Lower leg skin (tissue), 4 donors: ENCODE measurements around the gene UPB1. TPM values are rescaled to one million over a fixed set of nuclear protein-coding genes. Genes with fewer than 3 reads are reported as not detected.

Source experiments
- DNase-seq, 2 donors: peaks; one replicate each; pipeline ENCODE4 v3.0.0-alpha.2; 2019; ENCODE audit warnings: low spot score in 2 of 2
- H3K4me3 ChIP-seq: fragments of 200-600 bp; sonication (generic); 2 replicates; pipeline ENCODE4 v1.5.1; 2017; ENCODE audit warnings: mild to moderate bottlenecking, low read depth; ENCODE audit not compliant: poor library complexity, severe bottlenecking
- CTCF ChIP-seq, 3 donors: fragments of 450-650 bp; IDR thresholded peaks; one replicate each; pipeline ENCODE4 v1.5.1; 2016; ENCODE audit warnings: antibody characterized with exemption in 3 of 3, mild to moderate bottlenecking in 3 of 3, moderate library complexity in 2 of 3
- POLR2A ChIP-seq, 2 donors: fragments of 450-650 bp; IDR thresholded peaks; one replicate each; pipeline ENCODE4 v1.6.1; 2016 to 2017; ENCODE audit warnings: antibody characterized with exemption in 2 of 2, mild to moderate bottlenecking in 1 of 2, moderate library complexity in 1 of 2
- WGBS, 2 donors: methylation state at CpG; one replicate each; pipeline ENCODE4 v1.1.5; 2018; 5-methylcytosine and 5-hydroxymethylcytosine counted together
- intact Hi-C: fragments of 100-400 bp; cut with DNase I; formaldehyde crosslinking; loops from one replicate; pipeline ENCODE4 v1.15.0; 2023; ENCODE audit warnings: low total_unique reads
- total RNA-seq, 4 donors: library from RNA; depleted of rRNA; stranded (reverse); fragments of >200 nt; gene quantifications; one replicate each; pipeline ENCODE4 v1.1.0, GENCODE V29; 2016

Gene UPB1
- total RNA-seq, 4 donors from 2014 or later, result 0.99 to 2.1 (median 1.9) TPM

GRCh38 chr22:24498824-24499223, 3.7 kb downstream of the UPB1 start:
- WGBS, 2 donors, result 91 to 94% methylated on average over 11 of the region's 11 CpGs
- TF ChIP-seq POLR2A (IDR thresholded peaks at IDR 0.05) (no peak), CTCF (IDR thresholded peaks at IDR 0.05) (no peak)
- H3K4me3 ChIP-seq, result no peak overlapping the region
- intact Hi-C loops, result no loop called here
- DNase-seq, result no peak

- no peak overlapping the region for H3K4me3 ChIP-seq
- WGBS, 2 donors, result 91 to 95% methylated on average over 10 of the region's 10 CpGs
- TF ChIP-seq CTCF (IDR thresholded peaks at IDR 0.05), result no peak
- no peak for TF ChIP-seq POLR2A (IDR thresholded peaks at IDR 0.05)
- no peak for DNase-seq
- intact Hi-C loops, result no loop called here
Observed at GRCh38 chr22:24499706-24500276, 4.7 kb downstream of the UPB1 start.

GRCh38 chr22:24500277-24500820, 5.2 kb downstream of the UPB1 start:
- no peak overlapping the region for H3K4me3 ChIP-seq
- no peak for DNase-seq
- no peak for TF ChIP-seq POLR2A (IDR thresholded peaks at IDR 0.05)
- no peak for TF ChIP-seq CTCF (IDR thresholded peaks at IDR 0.05)
- 43 to 47% methylated on average over 16 of the region's 16 CpGs for WGBS, 2 donors
- intact Hi-C loops, result no loop called here

- WGBS, 2 donors, result 68 to 74% methylated on average over 8 of the region's 8 CpGs
- no peak overlapping the region for H3K4me3 ChIP-seq
- intact Hi-C loops, result no loop called here
- no peak for DNase-seq
- no peak for TF ChIP-seq POLR2A (IDR thresholded peaks at IDR 0.05)
- no peak for TF ChIP-seq CTCF (IDR thresholded peaks at IDR 0.05)
Observed at GRCh38 chr22:24501301-24502005, 6.3 kb downstream of the UPB1 start.

GRCh38 chr22:24502034-24502433, 6.9 kb downstream of the UPB1 start:
- WGBS, 2 donors, result 67 to 74% methylated on average over 7 of the region's 7 CpGs
- H3K4me3 ChIP-seq, result no peak overlapping the region
- intact Hi-C loops, result no loop called here
- TF ChIP-seq POLR2A (IDR thresholded peaks at IDR 0.05), result no peak
- no peak for TF ChIP-seq CTCF (IDR thresholded peaks at IDR 0.05)
- DNase-seq, result no peak
